GM18526 (cell line): ENCODE data around the gene FAM13A.

ENCODE experiments used
- POLR2A ChIP-seq: IDR thresholded peaks from 3 replicates; pipeline ENCODE4 v1.6.1; 2011; ENCODE audit not compliant: insufficient read length; ENCODE audit errors: extremely low read depth

The FAM13A gene

GRCh38 chr4:88908003-88908402 is 149.0 kb downstream of the FAM13A start:
- TF ChIP-seq POLR2A: no peak

DNA sequence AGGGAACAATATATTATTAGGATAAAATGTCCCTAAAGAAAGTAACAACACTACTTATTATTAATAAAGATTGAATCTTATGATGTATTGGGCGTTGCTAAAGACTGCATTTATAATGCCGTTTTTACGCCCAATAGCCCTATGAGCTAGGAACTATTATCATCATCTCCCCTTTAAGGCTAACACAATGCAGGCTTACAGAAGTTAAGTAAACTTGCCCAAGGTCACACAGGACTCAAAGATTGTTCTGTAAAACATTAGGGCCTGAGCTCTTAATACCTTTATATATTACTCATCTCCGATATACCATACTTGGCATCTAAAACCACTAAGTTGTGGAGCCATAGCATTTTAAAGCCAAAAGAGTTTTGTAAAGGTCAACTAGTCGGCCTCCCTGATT is 149.5 kb downstream of the FAM13A start:
- no peak for TF ChIP-seq POLR2A

DNA sequence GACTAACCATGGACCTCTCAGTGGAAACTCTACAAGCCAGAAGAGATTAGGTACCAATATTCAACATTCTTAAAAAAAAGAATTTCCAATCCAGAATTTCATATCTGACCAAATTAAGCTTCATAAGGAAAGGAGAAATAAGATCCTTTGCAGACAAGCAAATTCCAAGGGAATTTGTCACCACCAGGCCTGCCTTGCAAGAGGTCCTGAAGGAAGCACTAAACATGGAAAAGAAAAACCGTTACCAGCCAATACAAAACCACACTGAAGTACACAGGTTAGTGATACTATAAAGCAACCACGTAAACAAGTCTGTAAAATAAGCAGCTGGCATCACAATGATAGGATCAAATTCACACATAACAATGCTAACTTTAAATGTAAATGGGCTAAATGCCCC is 156.6 kb downstream of the FAM13A start:
- no peak for TF ChIP-seq POLR2A

DNA sequence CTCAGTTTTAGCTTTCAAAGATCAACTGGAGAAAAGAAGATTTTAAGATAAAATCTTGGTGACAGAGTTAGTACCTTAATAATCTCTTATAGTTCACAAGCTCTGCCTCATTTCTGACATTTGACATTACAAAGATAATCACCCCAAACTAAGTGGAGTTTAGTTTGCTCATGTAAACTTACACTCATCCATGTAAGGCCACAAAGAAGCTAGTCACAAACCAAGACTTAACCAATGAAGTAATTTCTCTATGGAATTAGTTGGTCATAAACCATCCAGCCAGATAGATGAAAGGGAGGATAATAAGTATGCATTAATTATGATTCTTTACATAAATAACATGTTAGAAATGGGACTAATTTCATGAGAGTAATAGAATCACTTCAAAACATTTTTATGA is 159.2 kb downstream of the FAM13A start:
- no peak for TF ChIP-seq POLR2A

- no peak for TF ChIP-seq POLR2A
Observed at GRCh38 chr4:88897180-88897579, 159.8 kb downstream of the FAM13A start.

DNA sequence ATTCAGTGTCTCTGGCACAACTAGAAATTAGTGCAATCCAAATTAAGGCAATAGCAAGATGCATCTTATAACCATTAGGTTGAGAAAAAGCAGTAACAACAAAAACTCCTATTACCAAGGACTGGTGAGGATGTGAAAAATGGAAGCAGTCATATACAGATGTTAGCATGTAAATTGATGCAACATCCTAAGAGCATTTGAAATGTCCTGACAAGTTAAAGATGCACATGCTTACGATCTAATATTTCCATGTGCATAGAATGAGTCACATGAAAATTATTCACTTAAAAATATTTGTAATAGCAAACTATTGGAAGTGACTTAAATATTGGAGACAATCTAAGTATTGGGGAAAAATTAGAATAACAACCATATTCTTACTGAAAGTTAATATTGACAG is 163.0 kb downstream of the FAM13A start:
- no peak for TF ChIP-seq POLR2A

DNA sequence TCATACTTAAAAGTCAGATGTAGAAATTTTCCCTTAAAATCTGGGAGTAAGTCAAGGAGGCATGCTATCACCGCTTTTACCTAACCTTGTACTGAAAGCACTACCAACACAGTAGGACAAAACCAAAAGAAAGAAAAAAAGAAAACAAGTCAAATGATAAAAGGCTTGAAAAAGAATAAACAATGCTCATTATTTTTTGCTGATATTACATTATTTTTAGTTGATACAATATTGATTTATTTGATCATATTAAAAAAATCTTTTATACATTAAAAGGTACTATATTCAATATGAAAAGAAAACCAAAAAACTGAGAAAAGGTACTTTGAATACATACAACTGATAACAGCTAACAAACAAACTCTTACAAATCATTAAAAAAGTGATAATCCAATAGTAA is 164.3 kb downstream of the FAM13A start:
- TF ChIP-seq POLR2A: no peak

- no peak for TF ChIP-seq POLR2A
Observed at GRCh38 chr4:88891636-88892035, 165.3 kb downstream of the FAM13A start.

DNA sequence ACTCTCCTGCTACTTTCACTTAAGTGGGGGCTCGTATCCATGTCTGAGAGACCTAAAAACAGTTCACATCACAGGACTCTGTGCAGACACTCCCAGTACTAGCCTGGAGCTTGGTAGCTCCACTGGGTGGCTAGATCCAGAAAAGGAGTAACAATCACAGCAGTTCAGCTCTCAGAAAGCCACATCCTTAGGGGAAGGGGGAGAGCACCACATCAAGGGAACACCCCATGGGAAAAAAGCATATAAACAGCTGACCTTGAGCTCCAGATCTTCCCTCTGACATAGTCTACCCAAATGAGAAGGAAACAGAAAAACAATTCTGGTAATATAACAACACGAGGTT is 175.8 kb downstream of the FAM13A start:
- TF ChIP-seq POLR2A: no peak

DNA sequence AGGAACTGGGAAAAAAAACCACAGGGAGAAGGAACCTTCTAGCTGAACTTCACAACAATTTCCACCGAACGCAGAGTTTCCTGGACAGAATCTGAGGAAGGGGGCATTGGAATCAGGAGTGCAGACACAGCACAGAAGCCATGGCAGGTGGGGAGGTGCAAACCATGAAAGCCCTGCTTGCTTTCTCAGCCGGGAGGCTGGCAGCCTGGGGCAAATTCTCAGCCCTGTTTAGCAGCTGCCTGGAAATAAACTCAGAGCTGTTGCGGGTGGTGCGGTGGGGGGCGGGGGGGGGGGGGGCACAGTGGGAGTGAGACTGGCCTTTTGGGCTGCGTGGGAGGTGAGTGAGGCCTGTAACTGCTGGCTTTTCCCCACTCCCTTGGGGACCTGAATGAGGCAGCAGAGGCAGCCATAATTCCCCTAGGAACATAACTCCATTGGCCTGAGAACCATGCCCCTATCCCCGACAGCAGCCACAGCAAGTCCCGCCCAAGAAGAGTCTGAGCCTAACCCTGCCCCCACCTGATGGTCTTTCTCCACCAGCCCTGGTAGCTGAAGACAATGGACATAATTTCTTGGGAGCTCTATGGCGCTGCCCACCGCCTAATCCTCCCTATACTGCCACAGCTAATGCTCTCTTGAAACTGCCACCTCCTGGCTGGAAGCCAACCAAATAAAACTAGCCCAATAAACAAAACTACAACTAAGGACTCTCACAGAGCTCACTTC is 176.3 kb downstream of the FAM13A start:
- no peak for TF ChIP-seq POLR2A

GRCh38 chr4:88879991-88880390 is 177.0 kb downstream of the FAM13A start:
- TF ChIP-seq POLR2A: no peak

- TF ChIP-seq POLR2A: no peak
Observed at GRCh38 chr4:88878642-88879041, 178.3 kb downstream of the FAM13A start.

DNA sequence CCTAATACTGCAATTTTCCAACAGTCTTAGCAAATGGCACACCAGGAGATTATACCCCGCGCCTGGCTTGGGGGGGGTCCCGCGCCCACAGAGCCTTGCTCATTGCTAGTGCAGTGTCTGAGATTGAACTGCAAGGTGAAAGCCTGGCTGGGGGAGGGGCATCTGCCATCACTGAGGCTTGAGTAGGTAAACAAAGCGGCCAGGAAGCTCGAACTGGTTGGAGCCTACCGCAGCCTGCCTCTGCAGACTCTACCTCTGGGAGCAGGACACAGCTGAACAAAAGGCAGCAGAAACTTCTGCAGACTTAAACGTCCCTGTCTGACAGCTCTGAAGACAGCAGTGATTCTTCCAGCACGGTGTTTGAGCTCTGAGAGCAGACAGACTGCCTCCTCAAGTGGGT is 186.6 kb downstream of the FAM13A start:
- TF ChIP-seq POLR2A: no peak

DNA sequence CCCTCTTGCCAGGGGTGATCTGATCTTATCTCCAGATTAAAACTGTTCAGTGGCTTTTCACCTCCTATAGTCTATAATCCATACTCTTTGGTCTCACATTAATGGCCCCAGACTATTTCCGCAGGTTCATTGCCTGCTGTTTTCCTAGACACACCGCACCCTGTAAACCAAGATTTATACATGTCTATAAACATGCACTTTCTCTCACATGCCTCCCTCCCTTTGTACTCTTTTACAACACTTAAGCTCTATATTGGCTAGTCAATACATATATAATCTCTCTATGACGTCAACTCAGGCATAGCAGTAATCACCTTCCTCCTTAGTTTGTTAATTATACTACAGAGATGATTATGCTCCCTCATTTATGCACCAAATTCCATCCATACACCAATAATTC is 188.5 kb downstream of the FAM13A start:
- no peak for TF ChIP-seq POLR2A

GRCh38 chr4:88866862-88867550 is 190.0 kb downstream of the FAM13A start:
- TF ChIP-seq POLR2A: no peak

DNA sequence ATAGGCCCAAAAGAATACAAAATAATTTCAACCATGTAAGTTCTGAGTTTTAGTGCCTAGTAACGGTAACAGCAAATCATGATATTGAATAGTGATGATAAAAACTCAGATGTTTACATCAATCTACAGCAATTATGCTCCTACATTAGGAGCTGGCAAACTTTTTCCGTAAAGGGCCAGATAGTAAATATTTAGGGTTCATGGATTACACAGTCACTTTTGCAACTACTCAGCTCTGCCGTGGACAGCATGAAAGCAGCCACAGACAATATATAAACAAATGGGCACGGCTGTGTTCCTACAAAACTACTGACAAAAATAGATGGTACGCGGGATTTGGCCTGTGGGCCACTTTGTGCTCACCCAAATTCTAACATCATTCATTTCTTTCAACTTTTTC is 191.5 kb downstream of the FAM13A start:
- TF ChIP-seq POLR2A: no peak

DNA sequence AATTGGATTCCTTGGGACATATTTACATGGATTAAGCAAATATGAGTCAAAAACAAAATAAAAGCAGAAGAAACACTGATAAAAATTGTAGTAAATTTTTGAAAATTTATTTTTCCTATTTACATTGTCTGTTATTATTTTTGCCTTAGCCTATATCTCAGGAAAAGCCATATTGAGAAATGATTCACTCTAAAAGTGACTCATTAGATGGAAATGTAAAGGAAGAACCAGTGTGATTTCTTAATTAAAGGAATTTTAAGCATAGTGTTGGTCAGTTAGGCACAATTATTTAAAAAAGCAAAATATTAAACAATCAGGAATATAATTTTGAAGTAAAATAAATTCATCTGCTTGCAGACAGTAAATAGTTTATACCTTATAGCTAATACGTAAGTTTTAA is 191.9 kb downstream of the FAM13A start:
- no peak for TF ChIP-seq POLR2A
